HG03280 (cell line): Measurements from ENCODE around the gene MYL12B.

ENCODE experiments used
- ATAC-seq: cut with Tn5 transposase; IDR thresholded peaks from one replicate; pipeline ENCODE4 v1.9.1; 2021; ENCODE audit warnings: mild to moderate bottlenecking, moderate library complexity; ENCODE audit not compliant: unreplicated experiment

MYL12B gene

DNA sequence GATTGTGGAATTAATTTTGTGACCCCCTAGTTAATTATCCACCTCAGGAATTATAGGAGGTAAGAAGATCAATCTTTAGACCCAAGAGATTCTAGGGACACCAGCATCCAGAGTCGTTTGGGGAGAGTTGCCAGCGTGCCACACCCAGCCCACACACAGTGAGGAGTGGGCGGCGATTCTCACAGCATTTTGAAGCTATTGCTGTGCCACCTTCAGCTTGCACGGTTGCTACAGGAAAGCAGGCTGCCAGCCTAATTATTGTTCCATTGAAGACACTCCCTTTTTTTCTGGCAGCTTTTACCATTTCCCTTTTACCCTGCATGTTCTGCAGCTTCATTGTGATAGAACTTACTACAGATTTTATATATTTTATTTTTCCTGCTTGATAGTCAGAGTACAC is 27.5 kb upstream of the MYL12B start:
- no peak for ATAC-seq

- no peak for ATAC-seq
Observed at GRCh38 chr18:3235846-3236245, 26.1 kb upstream of the MYL12B start.

- no peak for ATAC-seq
Observed at GRCh38 chr18:3236470-3236869, 25.5 kb upstream of the MYL12B start.

- no peak for ATAC-seq
Observed at GRCh38 chr18:3238742-3239141, 23.2 kb upstream of the MYL12B start.

DNA sequence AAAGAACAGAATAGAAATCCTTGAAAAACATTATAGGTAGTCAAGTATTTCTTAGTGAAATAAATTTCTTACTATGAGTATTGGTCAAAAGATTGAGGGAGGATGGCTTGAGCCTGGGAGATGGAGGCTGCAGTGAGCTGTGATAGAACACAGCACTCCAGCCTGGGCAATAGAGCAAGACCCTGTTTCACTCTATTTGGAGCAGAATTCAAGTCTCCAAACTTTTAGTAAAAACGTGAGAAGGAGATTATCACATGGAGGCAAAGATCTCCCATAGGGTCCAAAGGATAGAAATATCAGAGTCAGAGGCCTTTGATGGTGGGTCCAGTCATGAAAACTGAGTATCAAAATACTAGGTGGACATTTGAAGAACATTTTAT is 16.8 kb upstream of the MYL12B start:
- ATAC-seq, result no peak

DNA sequence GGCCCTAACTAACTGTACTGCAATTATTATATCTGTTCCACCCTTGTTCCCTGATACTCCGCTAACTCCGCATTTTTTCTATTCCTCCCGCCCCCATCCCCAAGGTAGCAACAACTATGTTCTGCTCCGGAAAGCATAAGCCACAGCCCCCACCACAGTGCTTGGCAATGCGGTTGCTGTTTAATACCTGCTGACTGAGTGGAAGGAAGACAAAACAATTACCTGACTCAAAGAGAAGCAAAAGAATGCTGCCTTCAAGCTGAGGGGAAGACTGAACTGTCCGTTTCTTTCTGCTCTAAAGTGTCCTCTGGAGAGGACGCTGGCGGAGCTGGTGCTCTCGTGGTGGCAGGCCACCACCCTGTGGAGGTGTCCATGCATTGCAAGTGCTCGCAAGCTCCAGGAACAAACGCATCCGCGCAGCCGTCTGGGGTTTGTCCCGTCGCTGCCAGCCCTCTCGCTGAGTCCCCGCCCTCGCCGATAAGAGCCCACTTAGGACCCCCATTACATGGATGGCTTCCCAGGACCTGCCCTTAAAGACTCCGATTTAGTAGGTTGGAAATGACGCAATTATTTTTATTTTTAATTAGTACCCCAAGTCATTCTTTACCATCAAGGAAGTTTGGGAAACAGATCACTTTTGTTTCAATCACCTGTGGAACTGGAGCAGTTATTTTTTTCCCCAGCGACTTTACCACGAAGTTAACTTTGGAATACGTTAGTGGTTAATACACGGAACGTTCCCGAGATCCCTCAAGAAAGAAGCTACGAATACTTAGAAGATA is 15.9 kb upstream of the MYL12B start:
- ATAC-seq, result peak; percentile 53

GRCh38 chr18:3246635-3247239 is 15.2 kb upstream of the MYL12B start:
- no peak for ATAC-seq

GRCh38 chr18:3247240-3248061 is 14.5 kb upstream of the MYL12B start, which contains the start of gene MYL12A:
Gene MYL12A, plus strand, starts transcription at chr18:3247801. Its CDS starts 5,447 bp downstream, at chr18:3253248.
- peak; percentile 84 for ATAC-seq

- no peak for ATAC-seq
Observed at GRCh38 chr18:3248062-3248657, 13.8 kb upstream of the MYL12B start.

- ATAC-seq, result no peak
Observed at GRCh38 chr18:3248658-3249359, 13.1 kb upstream of the MYL12B start.

GRCh38 chr18:3250237-3251107 is 11.5 kb upstream of the MYL12B start:
- ATAC-seq, result no peak

- no peak for ATAC-seq
Observed at GRCh38 chr18:3251249-3251962, 10.5 kb upstream of the MYL12B start.

GRCh38 chr18:3251963-3252277 is 10.0 kb upstream of the MYL12B start:
- no peak for ATAC-seq

DNA sequence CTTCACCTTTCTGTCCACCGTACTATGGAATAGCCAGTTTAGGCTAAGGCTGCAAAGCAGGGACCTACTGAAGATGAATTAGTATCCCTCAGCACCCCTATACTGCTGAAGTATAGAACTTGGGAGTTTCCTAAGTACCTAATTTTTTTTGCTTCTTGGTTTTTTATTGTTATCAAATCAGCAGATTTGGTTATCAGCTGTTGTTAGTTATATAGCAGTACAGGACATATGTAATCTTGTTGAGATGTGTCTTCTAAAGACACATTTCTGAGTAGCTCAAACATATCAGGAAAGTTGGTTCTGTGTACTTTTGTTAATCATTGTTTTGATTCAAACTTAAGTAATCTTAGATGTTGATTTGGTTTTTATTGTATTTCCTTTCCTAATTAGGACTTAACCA is 9.1 kb upstream of the MYL12B start:
- ATAC-seq, result no peak

DNA sequence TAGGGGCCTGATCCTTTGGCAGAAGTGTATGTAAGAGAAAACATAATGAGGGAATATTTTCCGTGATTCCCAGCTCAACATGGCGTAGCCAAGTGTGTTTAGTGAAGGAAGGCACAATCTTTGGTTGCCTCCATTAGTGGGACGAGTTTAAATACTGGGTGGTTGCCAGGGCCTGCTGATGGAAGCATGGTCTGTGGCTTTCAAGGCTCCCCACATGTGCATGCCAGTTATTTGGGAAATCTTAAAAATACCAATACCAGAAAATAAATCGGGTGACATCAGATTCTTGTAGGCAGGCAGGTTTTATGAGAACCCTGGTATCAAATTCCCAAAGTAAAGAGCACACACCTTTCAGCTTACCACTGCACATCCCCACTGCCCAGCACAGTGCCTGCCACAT is 7.2 kb upstream of the MYL12B start:
- ATAC-seq, result no peak

- no peak for ATAC-seq
Observed at GRCh38 chr18:3255611-3256165, 6.2 kb upstream of the MYL12B start.

GRCh38 chr18:3256693-3257626 is 5.0 kb upstream of the MYL12B start:
- ATAC-seq, result no peak

- ATAC-seq, result no peak
Observed at GRCh38 chr18:3257627-3258120, 4.3 kb upstream of the MYL12B start.
